T-helper 2 cell (primary cell): ENCODE data around the gene CRACDL.
A peak's percentile ranks its signal among the peaks of the same experiment; 100 is the strongest.

Experiments used
- DNase-seq, 5 experiments: peaks; one replicate each; pipeline versions ENCODE4 v3.0.0 to v3.0.0-alpha.2; 2012 to 2022

The CRACDL gene

GRCh38 chr2:98823196-98824170, 112.5 kb downstream of the CRACDL start:
- no peak for DNase-seq

GRCh38 chr2:98822301-98823164, 113.5 kb downstream of the CRACDL start:
- peak; percentile 31 to 75 (median 46) for DNase-seq

GRCh38 chr2:98821629-98822135, 114.3 kb downstream of the CRACDL start:
- no peak for DNase-seq

GRCh38 chr2:98819231-98819766, 116.7 kb downstream of the CRACDL start:
- no peak for DNase-seq

- DNase-seq: no peak
These were observed 117.9 kb downstream of the CRACDL start for GRCh38 chr2:98818164-98818563.

GRCh38 chr2:98816281-98816680, 119.7 kb downstream of the CRACDL start:
- DNase-seq: no peak

GRCh38 chr2:98815795-98816194, 120.2 kb downstream of the CRACDL start:
- DNase-seq: no peak

GRCh38 chr2:98811766-98812165, 124.3 kb downstream of the CRACDL start:
- no peak for DNase-seq

GRCh38 chr2:98810588-98810928, 125.5 kb downstream of the CRACDL start:
- no peak for DNase-seq

- no peak for DNase-seq
These were observed 126.0 kb downstream of the CRACDL start for GRCh38 chr2:98809878-98810587.

- no peak for DNase-seq
These were observed 126.9 kb downstream of the CRACDL start for GRCh38 chr2:98809116-98809515.

GRCh38 chr2:98808546-98808945, 127.5 kb downstream of the CRACDL start:
- no peak for DNase-seq

GRCh38 chr2:98807929-98808328, 128.1 kb downstream of the CRACDL start:
- no peak for DNase-seq

- DNase-seq: peak in 2 of 5 experiments; percentile 12 to 59
These were observed 128.8 kb downstream of the CRACDL start for GRCh38 chr2:98807221-98807620.

- DNase-seq: no peak
These were observed 129.8 kb downstream of the CRACDL start for GRCh38 chr2:98806236-98806697.

- DNase-seq: no peak
These were observed 130.4 kb downstream of the CRACDL start for GRCh38 chr2:98805412-98806171.

- DNase-seq: no peak
These were observed 131.3 kb downstream of the CRACDL start for GRCh38 chr2:98804736-98805135.

- no peak for DNase-seq
These were observed 131.8 kb downstream of the CRACDL start for GRCh38 chr2:98804265-98804650.

- DNase-seq: no peak
These were observed 132.4 kb downstream of the CRACDL start for GRCh38 chr2:98803405-98804264.

GRCh38 chr2:98802344-98802743, 133.7 kb downstream of the CRACDL start:
- no peak for DNase-seq

GRCh38 chr2:98801921-98802321, 134.1 kb downstream of the CRACDL start:
- DNase-seq: no peak
